ENCODE measurements around the gene DGKB. TPM values are rescaled to one million over a fixed set of nuclear protein-coding genes. Genes with fewer than 3 reads are reported as not detected.

DGKB gene
- polyA plus RNA-seq, 1 donor (not counting 4 experiments of a cell fraction or from before 2014, with no cell fraction given): 0.01 TPM

DNA sequence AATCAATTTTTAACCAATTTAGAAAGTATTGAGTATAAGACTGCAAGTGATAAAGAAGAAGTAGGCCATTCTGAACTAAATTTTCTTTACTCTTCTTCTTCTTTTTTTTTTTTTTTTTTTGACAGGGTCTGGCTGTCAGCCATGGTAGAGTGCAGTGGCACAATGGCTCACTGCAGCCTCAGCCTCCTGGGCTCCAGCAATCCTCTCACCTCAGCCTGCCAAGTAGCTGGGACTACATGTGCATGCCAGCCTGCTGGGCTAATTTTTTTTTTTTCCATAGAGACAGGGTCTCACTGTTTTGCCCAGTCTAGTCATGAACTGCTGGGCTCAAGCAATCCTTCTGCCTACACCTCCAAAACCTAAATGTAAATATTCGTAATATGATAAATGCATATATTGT, 63.2 kb downstream of the DGKB start:
- no peaks in the 10 kb centered on the region for H3K79me2 ChIP-seq (ENCODE audit: control insufficient read depth, insufficient read depth, low read length)
- no peaks in the 10 kb centered on the region for H4K20me1 ChIP-seq (ENCODE audit: control insufficient read depth, extremely low read depth, insufficient read depth, low read length)
- H2AFZ ChIP-seq (ENCODE audit: control insufficient read depth, low read length): no peak overlapping the region
- no peaks in the 10 kb centered on the region for H3K9me3 ChIP-seq (ENCODE audit: control insufficient read depth, low read depth, low read length)
- H3K4me2 ChIP-seq (ENCODE audit: control insufficient read depth, extremely low read depth, insufficient read depth, low read depth, low read length): no peak overlapping the region
- no peaks in the 10 kb centered on the region for H3K36me3 ChIP-seq (ENCODE audit: control insufficient read depth in 2 of 2, extremely low read depth in 1 of 2, insufficient read depth in 2 of 2, low read length in 2 of 2)
- H3K27me3 ChIP-seq (ENCODE audit: control insufficient read depth, extremely low read depth, insufficient read depth, low read length): no peaks in the 10 kb centered on the region
- no peak for TF ChIP-seq EZH2 (IDR thresholded peaks at IDR 0.05; ENCODE audit: low read length)
- TF ChIP-seq, protein P1, sequence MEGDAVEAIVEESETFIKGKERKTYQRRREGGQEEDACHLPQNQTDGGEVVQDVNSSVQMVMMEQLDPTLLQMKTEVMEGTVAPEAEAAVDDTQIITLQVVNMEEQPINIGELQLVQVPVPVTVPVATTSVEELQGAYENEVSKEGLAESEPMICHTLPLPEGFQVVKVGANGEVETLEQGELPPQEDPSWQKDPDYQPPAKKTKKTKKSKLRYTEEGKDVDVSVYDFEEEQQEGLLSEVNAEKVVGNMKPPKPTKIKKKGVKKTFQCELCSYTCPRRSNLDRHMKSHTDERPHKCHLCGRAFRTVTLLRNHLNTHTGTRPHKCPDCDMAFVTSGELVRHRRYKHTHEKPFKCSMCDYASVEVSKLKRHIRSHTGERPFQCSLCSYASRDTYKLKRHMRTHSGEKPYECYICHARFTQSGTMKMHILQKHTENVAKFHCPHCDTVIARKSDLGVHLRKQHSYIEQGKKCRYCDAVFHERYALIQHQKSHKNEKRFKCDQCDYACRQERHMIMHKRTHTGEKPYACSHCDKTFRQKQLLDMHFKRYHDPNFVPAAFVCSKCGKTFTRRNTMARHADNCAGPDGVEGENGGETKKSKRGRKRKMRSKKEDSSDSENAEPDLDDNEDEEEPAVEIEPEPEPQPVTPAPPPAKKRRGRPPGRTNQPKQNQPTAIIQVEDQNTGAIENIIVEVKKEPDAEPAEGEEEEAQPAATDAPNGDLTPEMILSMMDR (optimal IDR thresholded peaks at IDR 0.05 in 1 of 3, IDR thresholded peaks at IDR 0.05 in 1 of 3, conservative IDR thresholded peaks at IDR 0.05 in 1 of 3; ENCODE audit: extremely low read depth in 1 of 3, insufficient read depth in 2 of 3, low read length in 3 of 3): no peak
- FAIRE-seq: no peak
- dilution Hi-C loops (cut with MboI; ENCODE audit: extremely low pct_ligation_motif_present, low sequenced_read_pairs): no loop called here
- DNase-seq (ENCODE audit: low read depth, low spot score): no peak
- no peaks in the 10 kb centered on the region for H3K4me1 ChIP-seq (ENCODE audit: control insufficient read depth, extremely low read depth, insufficient read depth, low read length)
- no peaks in the 10 kb centered on the region for H3K9me1 ChIP-seq (ENCODE audit: control insufficient read depth, extremely low read depth, insufficient read depth, low read length)
- no peak overlapping the region for H3K4me3 ChIP-seq (ENCODE audit: control insufficient read depth in 2 of 3, extremely low read depth in 1 of 3, insufficient read depth in 2 of 3, low read depth in 1 of 3, low read length in 3 of 3)
- no peak overlapping the region for H3K9ac ChIP-seq (ENCODE audit: control insufficient read depth, extremely low read depth, insufficient read depth, low read length)
- H3K27ac ChIP-seq (ENCODE audit: control insufficient read depth, insufficient read depth, low read length): no peak overlapping the region

DNA sequence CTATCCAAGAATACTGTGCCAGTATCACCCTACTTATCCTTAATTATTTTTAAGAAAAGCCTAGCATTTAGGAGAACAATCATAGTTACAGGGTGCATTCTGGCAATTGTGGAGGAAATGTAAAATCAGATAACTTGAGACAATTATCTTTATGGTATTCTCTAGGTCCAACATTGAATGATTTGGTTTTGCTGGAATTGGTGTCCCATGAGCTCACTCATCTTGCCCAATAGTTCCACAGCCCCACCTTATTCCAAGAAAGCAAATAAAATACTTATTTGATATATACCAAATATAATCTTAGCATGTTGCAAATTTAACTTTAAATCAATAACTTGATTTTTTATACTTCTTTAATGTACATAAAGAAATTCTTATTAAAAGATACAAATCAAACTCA, 65.3 kb downstream of the DGKB start:
- no peak overlapping the region for H3K27ac ChIP-seq (ENCODE audit: control insufficient read depth, insufficient read depth, low read length)
- FAIRE-seq (no peak), DNase-seq (ENCODE audit: low read depth, low spot score) (no peak)
- H3K27me3 ChIP-seq (ENCODE audit: control insufficient read depth, extremely low read depth, insufficient read depth, low read length): no peaks in the 10 kb centered on the region
- TF ChIP-seq, protein P1 (optimal IDR thresholded peaks at IDR 0.05 in 1 of 3, IDR thresholded peaks at IDR 0.05 in 1 of 3, conservative IDR thresholded peaks at IDR 0.05 in 1 of 3; ENCODE audit: extremely low read depth in 1 of 3, insufficient read depth in 2 of 3, low read length in 3 of 3): no peak
- no peak for TF ChIP-seq EZH2 (IDR thresholded peaks at IDR 0.05; ENCODE audit: low read length)
- dilution Hi-C loops (cut with MboI; ENCODE audit: extremely low pct_ligation_motif_present, low sequenced_read_pairs): no loop called here
- H3K79me2 ChIP-seq (ENCODE audit: control insufficient read depth, insufficient read depth, low read length): no peaks in the 10 kb centered on the region
- H3K4me2 ChIP-seq (ENCODE audit: control insufficient read depth, extremely low read depth, insufficient read depth, low read depth, low read length): no peak overlapping the region
- H3K4me3 ChIP-seq (ENCODE audit: control insufficient read depth in 2 of 3, extremely low read depth in 1 of 3, insufficient read depth in 2 of 3, low read depth in 1 of 3, low read length in 3 of 3): no peak overlapping the region
- no peaks in the 10 kb centered on the region for H4K20me1 ChIP-seq (ENCODE audit: control insufficient read depth, extremely low read depth, insufficient read depth, low read length)
- H3K4me1 ChIP-seq (ENCODE audit: control insufficient read depth, extremely low read depth, insufficient read depth, low read length): no peaks in the 10 kb centered on the region
- no peaks in the 10 kb centered on the region for H3K9me3 ChIP-seq (ENCODE audit: control insufficient read depth, low read depth, low read length)
- no peak overlapping the region for H2AFZ ChIP-seq (ENCODE audit: control insufficient read depth, low read length)
- H3K9ac ChIP-seq (ENCODE audit: control insufficient read depth, extremely low read depth, insufficient read depth, low read length): no peak overlapping the region
- H3K36me3 ChIP-seq (ENCODE audit: control insufficient read depth in 2 of 2, extremely low read depth in 1 of 2, insufficient read depth in 2 of 2, low read length in 2 of 2): no peaks in the 10 kb centered on the region
- no peaks in the 10 kb centered on the region for H3K9me1 ChIP-seq (ENCODE audit: control insufficient read depth, extremely low read depth, insufficient read depth, low read length)

All from keratinocyte (primary cell).